Activated naive CD4-positive, alpha-beta T cell treated with anti-CD3 and anti-CD28 coated beads, Interleukin-2, amount 50 U/mL, for 72 hours (primary cell): ENCODE data around the gene RASA1. TPM values are rescaled to one million over a fixed set of nuclear protein-coding genes. Genes with fewer than 3 reads are reported as not detected.

Experiments
- ATAC-seq, 2 donors: fragments of 150-1000 bp; cut with Tn5 transposase; 2 replicates each; pipeline ENCODE4 v1.10.0; 2021; ENCODE audit warnings: mild to moderate bottlenecking in 2 of 2, moderate library complexity in 2 of 2
- DNase-seq, 2 donors: peaks; one replicate each; pipeline ENCODE4 v3.0.0; 2021 to 2022; ENCODE audit warnings: low spot score in 2 of 2
- H3K27ac Mint-ChIP-seq, 2 donors: one replicate each; pipeline ENCODE4 v1.8.0; 2022; ENCODE audit warnings: mild to moderate bottlenecking in 2 of 2, mixed read lengths in 2 of 2
- H3K36me3 Mint-ChIP-seq, 2 donors: one replicate each; pipeline ENCODE4 v1.8.0; 2022; ENCODE audit warnings: mixed read lengths in 2 of 2
- H3K9me3 Mint-ChIP-seq, 2 donors: one replicate each; pipeline ENCODE4 v1.8.0; 2022; ENCODE audit warnings: mixed read lengths in 2 of 2
- total RNA-seq, 2 donors: library from RNA; stranded (reverse); gene quantifications; one replicate each; pipeline ENCODE4 v1.2.3, GENCODE V29; 2022

The RASA1 gene
- total RNA-seq, 2 donors from 2014 or later, result 16.9 to 22.9 TPM

GRCh38 chr5:87319469-87319868 lies 51.8 kb downstream of the RASA1 start:
- peaks cover 0 to 34% of the 10 kb centered on the region in 2 donors for H3K36me3 Mint-ChIP-seq
- ATAC-seq, result no peak

DNA sequence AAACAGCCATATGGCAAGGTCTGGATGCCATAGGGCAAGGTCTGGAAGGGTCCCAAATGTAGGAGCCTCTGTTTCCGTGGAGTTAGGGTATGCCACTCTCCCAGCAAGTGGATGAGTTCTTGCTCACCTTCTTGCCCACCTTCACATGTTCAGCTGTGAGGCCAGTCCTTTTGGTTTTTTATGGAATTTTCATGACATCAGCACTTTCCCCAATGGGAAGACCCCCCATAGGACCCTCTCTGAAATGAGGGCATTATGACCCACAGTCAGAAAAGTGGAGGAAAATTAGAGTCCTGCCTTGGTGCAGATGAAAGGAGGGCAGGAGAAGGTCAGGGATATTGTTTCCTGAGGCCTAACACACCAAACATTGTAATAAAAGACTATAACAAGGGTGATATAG lies 53.9 kb downstream of the RASA1 start:
- no peak overlapping the region for H3K27ac Mint-ChIP-seq
- peaks cover 0 to 23% of the 10 kb centered on the region in 2 donors for H3K9me3 Mint-ChIP-seq
- H3K36me3 Mint-ChIP-seq, result peaks cover 0 to 34% of the 10 kb centered on the region in 2 donors
- ATAC-seq (no peak), DNase-seq (no peak)

More at GRCh38 chr5:87319469-87319868, 51.8 kb downstream of the RASA1 start:
- no peak for DNase-seq
- peaks cover 0 to 19% of the 10 kb centered on the region in 2 donors for H3K9me3 Mint-ChIP-seq
- no peak overlapping the region for H3K27ac Mint-ChIP-seq

- ATAC-seq, result no peak
- peaks cover 0 to 33% of the 10 kb centered on the region in 2 donors for H3K36me3 Mint-ChIP-seq
- H3K27ac Mint-ChIP-seq, result no peak overlapping the region
Measured at GRCh38 chr5:87322381-87322780, 54.7 kb downstream of the RASA1 start.

GRCh38 chr5:87327998-87328397 lies 60.3 kb downstream of the RASA1 start:
- H3K27ac Mint-ChIP-seq, result no peak overlapping the region
- ATAC-seq, result no peak
- no peaks in the 10 kb centered on the region for H3K36me3 Mint-ChIP-seq
- peaks cover 0 to 5% of the 10 kb centered on the region in 2 donors for H3K9me3 Mint-ChIP-seq
- DNase-seq, result no peak

More at GRCh38 chr5:87322381-87322780, 54.7 kb downstream of the RASA1 start:
- no peak for DNase-seq
- peaks cover 0 to 23% of the 10 kb centered on the region in 2 donors for H3K9me3 Mint-ChIP-seq

- DNase-seq (no peak), ATAC-seq (no peak)
- peaks cover 0 to 5% of the 10 kb centered on the region in 2 donors for H3K9me3 Mint-ChIP-seq
- H3K27ac Mint-ChIP-seq, result no peak overlapping the region
- peaks cover 1 to 6% of the 10 kb centered on the region in 2 donors for H3K36me3 Mint-ChIP-seq
Measured at GRCh38 chr5:87329114-87329513, 61.4 kb downstream of the RASA1 start.

GRCh38 chr5:87339986-87340385 lies 72.3 kb downstream of the RASA1 start:
- Mint-ChIP-seq H3K27ac (peak overlapping the region in 1 of 2 donors; percentile 58), H3K9me3 (peaks cover 3 to 17% of the 10 kb centered on the region in 2 donors), H3K36me3 (peaks cover 18 to 49% of the 10 kb centered on the region in 2 donors)
- no peak for DNase-seq
- no peak for ATAC-seq

DNA sequence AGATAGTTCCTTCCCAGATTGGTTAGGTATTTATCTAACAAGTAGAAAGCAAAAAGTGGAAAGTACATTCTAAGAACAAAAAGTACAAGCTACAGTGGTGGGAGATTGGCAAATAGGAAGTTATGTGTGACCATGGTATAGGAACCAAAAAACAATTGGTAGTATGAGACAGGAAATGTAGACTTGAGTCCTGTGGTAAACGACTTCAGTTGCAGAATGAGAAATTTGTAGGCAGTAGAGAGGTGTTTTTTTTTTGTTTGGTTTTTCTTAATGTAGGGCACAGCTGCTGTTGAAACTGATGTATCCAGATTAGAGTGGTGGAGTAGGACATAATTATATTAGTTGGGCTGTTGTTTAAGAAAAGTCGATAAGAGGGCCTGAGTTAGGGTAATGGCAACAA lies 73.0 kb downstream of the RASA1 start:
- DNase-seq (no peak), ATAC-seq (peak; percentile 89 to 99)
- Mint-ChIP-seq H3K27ac (peak overlapping the region; percentile 53 to 58), H3K9me3 (peaks cover 0 to 13% of the 10 kb centered on the region in 2 donors), H3K36me3 (peaks cover 16 to 46% of the 10 kb centered on the region in 2 donors)

DNA sequence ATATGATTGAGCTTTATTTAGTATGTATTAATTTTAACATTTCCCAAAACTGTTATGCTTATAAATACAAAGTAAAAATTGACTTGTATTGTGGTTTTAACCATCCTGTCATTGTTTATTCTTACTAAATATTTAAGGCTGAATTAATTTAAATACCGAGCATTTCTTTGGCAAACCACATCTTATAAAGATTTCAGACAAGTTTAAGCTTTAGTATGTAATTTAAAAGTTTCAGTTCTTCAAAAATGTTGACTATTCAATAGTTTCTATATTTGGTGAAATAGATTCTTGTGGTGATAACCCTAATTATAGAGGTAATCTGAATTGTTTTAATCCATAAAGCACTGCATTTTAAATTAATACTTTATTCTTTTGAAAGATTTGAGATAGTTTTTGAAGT lies 79.6 kb downstream of the RASA1 start:
- Mint-ChIP-seq H3K9me3 (peaks cover 0 to 9% of the 10 kb centered on the region in 2 donors), H3K27ac (no peak overlapping the region), H3K36me3 (peaks cover 16 to 26% of the 10 kb centered on the region in 2 donors)
- ATAC-seq (no peak), DNase-seq (no peak)

DNA sequence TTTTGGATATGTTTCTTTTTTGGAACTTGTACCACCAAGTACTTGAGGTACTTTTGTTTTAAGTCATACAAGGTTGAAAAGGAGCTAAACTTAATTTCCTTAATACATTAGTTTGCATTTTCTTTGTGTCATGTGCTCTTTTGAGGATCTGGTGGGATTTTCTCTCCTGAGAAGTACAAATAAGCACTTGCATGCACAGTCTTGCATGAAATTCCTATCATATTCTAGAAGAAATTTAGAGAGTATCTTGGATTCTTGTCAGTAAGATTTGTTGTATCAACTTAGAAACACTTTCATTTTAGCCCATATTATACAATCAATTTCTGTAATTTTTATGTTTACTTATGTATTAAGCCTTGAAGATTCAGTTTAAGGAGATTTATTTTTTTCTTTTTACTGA lies 80.2 kb downstream of the RASA1 start:
- Mint-ChIP-seq H3K9me3 (peaks cover 0 to 9% of the 10 kb centered on the region in 2 donors), H3K36me3 (peaks cover 16 to 26% of the 10 kb centered on the region in 2 donors), H3K27ac (no peak overlapping the region)
- no peak for ATAC-seq
- DNase-seq, result no peak

DNA sequence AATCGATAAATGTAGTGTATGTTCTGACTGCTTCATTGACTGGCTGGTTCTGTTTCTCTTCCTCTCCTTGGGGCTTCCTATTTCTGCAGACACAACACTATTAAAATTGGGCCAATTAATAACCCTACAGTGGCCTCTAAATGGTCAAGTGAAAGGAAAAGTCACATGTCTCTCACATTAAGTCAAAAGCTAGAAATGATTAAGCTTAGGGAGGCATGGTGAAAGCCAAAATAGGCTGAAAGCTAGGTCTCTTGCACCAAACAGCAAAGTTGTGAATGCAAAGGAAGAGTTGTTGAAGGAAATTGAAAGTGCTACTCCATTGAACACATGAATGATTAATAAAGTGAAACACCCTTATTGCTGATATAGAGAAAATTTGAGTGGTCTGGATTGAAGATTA lies 86.8 kb downstream of the RASA1 start:
- Mint-ChIP-seq H3K27ac (peak overlapping the region in 1 of 2 donors; percentile 37), H3K9me3 (peaks cover 0 to 5% of the 10 kb centered on the region in 2 donors), H3K36me3 (peaks cover 14 to 28% of the 10 kb centered on the region in 2 donors)
- DNase-seq (no peak), ATAC-seq (no peak)

- ATAC-seq, result no peak
- Mint-ChIP-seq H3K36me3 (peaks cover 14 to 20% of the 10 kb centered on the region in 2 donors), H3K27ac (no peak overlapping the region), H3K9me3 (peaks cover 0 to 5% of the 10 kb centered on the region in 2 donors)
- no peak for DNase-seq
Measured at GRCh38 chr5:87359106-87359505, 91.4 kb downstream of the RASA1 start.

- Mint-ChIP-seq H3K27ac (peak overlapping the region in 1 of 2 donors; percentile 50), H3K36me3 (peaks cover 10 to 21% of the 10 kb centered on the region in 2 donors), H3K9me3 (peaks cover 0 to 5% of the 10 kb centered on the region in 2 donors)
- DNase-seq (no peak), ATAC-seq (no peak)
Measured at GRCh38 chr5:87360132-87360531, 92.4 kb downstream of the RASA1 start.

GRCh38 chr5:87361031-87361445 lies 93.4 kb downstream of the RASA1 start:
- no peak for ATAC-seq
- DNase-seq, result no peak
- Mint-ChIP-seq H3K27ac (no peak overlapping the region), H3K9me3 (no peaks in the 10 kb centered on the region), H3K36me3 (peaks cover 4 to 13% of the 10 kb centered on the region in 2 donors)

- no peak overlapping the region for H3K27ac Mint-ChIP-seq
- DNase-seq, result no peak
- H3K36me3 Mint-ChIP-seq, result peaks cover 4 to 13% of the 10 kb centered on the region in 2 donors
- ATAC-seq, result no peak
- no peaks in the 10 kb centered on the region for H3K9me3 Mint-ChIP-seq
Measured at GRCh38 chr5:87361536-87362213, 94.0 kb downstream of the RASA1 start.

DNA sequence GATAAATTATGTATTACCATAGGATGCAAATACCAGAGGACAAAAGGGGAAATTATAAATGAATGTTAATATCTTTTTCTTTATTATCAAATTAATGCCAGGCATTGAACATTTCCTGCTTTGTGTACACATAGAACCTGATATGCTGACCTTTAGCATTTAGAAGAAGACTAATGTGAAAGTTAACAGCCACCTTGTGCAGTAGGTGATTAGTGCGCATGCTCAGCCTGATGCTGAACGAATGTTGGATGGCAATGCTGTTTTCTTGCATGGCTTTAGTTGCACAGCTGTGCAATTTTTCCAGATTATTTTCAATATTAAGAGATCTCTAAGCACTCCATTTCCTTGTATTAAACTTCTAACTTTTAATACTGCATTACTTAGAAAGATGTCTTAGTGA lies 99.6 kb downstream of the RASA1 start:
- ATAC-seq (no peak), DNase-seq (no peak)
- H3K36me3 Mint-ChIP-seq, result peaks cover 4 to 7% of the 10 kb centered on the region in 2 donors
- H3K27ac Mint-ChIP-seq, result no peak overlapping the region
- H3K9me3 Mint-ChIP-seq, result no peaks in the 10 kb centered on the region

DNA sequence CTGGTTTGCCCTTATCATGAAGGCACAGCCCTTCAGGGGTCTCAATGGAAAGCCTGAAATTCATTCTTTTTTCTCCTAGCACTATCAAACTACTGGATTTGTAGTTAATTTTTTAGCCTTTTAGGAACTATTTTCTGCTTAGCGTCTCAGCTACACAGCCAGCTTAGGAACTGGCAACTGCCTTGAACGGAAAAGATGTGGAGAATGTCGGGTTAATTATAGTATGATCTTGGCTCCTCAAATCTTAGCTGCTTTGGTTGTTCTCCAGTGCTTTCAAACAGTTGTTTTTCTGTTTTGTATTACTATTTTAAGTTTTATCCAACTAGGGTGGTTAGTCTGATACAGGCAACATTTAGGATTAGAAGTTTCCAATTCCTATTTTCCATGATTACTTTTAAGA lies 100.9 kb downstream of the RASA1 start:
- no peak overlapping the region for H3K27ac Mint-ChIP-seq
- ATAC-seq (no peak), DNase-seq (no peak)
- no peaks in the 10 kb centered on the region for H3K9me3 Mint-ChIP-seq
- peaks cover 4 to 7% of the 10 kb centered on the region in 2 donors for H3K36me3 Mint-ChIP-seq

- DNase-seq (no peak), ATAC-seq (no peak)
- H3K36me3 Mint-ChIP-seq, result peaks cover 4 to 7% of the 10 kb centered on the region in 2 donors
- H3K9me3 Mint-ChIP-seq, result no peaks in the 10 kb centered on the region
- no peak overlapping the region for H3K27ac Mint-ChIP-seq
Measured at GRCh38 chr5:87369431-87369830, 101.7 kb downstream of the RASA1 start.

DNA sequence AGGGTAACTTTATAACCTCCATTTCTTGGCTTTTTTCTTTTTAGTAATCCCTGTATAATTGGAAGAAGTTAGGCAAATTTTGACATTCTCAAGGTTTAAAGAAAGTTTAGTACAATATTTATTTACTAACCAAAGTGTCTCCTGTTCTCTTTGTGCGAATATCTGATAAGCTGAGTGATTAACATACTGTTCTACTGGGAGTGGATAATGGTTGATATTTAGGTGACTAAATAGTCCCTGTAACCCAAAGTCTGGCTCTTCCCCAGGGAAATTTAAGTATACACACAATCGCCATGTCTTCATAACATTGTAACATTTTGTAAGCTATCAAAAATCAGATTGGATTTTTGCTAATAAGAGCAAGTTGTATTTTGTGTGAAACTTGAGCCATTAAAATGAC lies 105.0 kb downstream of the RASA1 start:
- ATAC-seq (no peak), DNase-seq (no peak)
- Mint-ChIP-seq H3K27ac (no peak overlapping the region), H3K36me3 (no peaks in the 10 kb centered on the region), H3K9me3 (no peaks in the 10 kb centered on the region)
